ENCODE data around the gene HOXA2.

Gene HOXA2

DNA sequence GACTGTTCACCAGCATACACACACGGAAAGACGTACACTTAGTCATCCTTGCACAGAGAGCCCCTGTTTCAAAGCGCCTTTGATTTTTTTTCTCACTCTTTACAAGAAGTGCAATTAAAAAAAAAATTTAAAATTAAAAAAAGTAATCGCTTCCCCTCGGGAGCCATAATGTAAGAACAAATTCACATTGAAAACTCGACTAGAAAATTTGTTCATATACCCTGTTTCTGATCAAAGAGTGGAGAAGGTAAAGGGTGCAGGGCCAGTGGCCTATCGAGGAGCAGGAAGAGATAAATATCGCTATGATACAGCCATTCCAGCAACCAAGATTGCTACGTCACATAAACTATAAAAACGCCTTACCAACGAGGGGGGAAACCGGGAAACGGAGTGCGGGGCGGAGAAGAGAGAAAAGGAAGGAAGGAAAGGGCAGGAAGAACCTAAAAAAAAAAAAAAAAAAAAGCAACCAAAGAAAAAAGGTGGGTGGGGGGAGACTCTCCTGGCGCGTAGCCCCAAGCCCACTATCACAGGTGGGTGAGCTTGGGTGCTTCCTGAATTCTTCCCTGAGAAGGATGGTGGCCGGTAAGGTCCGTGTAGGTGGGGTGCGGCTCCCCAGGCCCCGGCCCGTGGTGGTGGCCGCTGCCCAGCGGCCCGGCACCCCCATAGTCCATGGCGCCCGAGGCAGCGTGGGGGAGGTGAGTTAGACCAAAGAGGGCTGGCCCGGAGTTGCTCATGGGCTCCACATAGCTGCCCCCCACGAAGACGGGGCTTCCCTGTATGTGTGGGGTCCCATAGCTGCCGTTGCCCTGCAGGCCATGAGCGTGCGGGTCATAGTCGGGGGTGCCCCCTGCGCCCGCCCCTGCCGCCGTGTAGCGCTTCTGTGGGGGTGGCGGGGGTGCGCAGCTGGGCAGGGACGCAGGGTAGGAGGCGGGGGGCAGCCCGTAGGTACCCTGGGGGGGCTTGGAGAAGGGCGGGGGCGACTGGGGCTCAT lies 5.2 kb upstream of the HOXA2 start:
- ATAC-seq (ENCODE audit: low read depth) (no peak), DNase-seq (ENCODE audit: low spot score) (no peak)
- Histone ChIP-seq H3K27ac (ENCODE audit: poor library complexity, severe bottlenecking) (no peak overlapping the region), H3K27me3 (ENCODE audit: insufficient read depth, poor library complexity, severe bottlenecking) (no peaks in the 10 kb centered on the region), H3K36me3 (ENCODE audit: low read depth) (no peaks in the 10 kb centered on the region; the same call in 1 of the 2 replicates), H3K4me1 (ENCODE audit: insufficient read depth, poor library complexity, severe bottlenecking) (peaks cover 21% of the 10 kb centered on the region), H3K9me3 (ENCODE audit: severe bottlenecking) (no peaks in the 10 kb centered on the region), H3K4me3 (ENCODE audit: severe bottlenecking) (no peak overlapping the region)
- no peak for TF ChIP-seq CTCF (IDR thresholded peaks at IDR 0.05; ENCODE audit: poor library complexity, severe bottlenecking)

GRCh38 chr7:27106901-27107240 lies 4.4 kb upstream of the HOXA2 start:
- Histone ChIP-seq H3K4me3 (ENCODE audit: severe bottlenecking) (no peak overlapping the region), H3K27ac (ENCODE audit: poor library complexity, severe bottlenecking) (no peak overlapping the region), H3K4me1 (ENCODE audit: insufficient read depth, poor library complexity, severe bottlenecking) (peaks cover 15% of the 10 kb centered on the region), H3K9me3 (ENCODE audit: severe bottlenecking) (no peaks in the 10 kb centered on the region), H3K27me3 (ENCODE audit: insufficient read depth, poor library complexity, severe bottlenecking) (no peaks in the 10 kb centered on the region), H3K36me3 (ENCODE audit: low read depth) (no peaks in the 10 kb centered on the region; the same call in 1 of the 2 replicates)
- DNase-seq (ENCODE audit: low spot score): no peak
- TF ChIP-seq CTCF (IDR thresholded peaks at IDR 0.05; ENCODE audit: poor library complexity, severe bottlenecking): no peak
- ATAC-seq (ENCODE audit: low read depth): no peak

DNA sequence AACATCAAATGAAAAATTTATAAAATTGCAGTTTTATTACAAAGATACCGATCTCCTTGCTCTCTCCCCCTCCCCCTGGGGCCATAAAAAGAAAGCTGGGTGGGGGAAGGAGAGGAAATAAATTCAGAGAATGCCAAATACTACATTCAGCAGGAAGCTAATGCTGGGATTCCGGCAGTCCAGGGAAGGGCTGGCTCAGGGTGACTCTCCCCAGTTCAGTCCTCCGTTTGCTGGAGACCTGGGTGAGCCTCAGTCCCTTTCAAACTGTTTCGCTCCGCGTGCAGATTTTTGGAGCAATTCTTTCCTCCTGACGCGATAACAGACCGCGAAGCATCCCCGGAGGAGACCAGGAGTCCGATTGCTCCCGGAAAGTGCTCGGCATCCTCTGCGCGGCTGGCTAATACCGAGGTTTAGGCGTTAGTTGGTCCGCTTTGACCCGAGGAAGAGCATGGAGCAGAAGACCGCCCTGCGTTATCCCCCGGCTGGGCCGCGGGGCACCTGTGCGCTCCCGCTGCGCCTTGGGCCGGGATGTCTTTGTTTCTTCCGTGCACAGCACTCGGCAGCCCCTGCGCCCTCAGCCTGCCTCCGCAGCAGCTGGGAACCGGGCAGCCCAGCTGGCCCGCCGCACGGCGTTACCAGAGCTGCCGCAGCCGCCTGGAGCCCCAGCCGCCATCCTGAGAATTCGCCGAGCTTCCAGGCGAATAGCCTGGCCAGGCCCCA lies 3.9 kb upstream of the HOXA2 start:
- no peaks in the 10 kb centered on the region for H3K27me3 ChIP-seq (ENCODE audit: insufficient read depth, poor library complexity, severe bottlenecking)
- no peak overlapping the region for H3K27ac ChIP-seq (ENCODE audit: poor library complexity, severe bottlenecking)
- H3K36me3 ChIP-seq (ENCODE audit: low read depth): no peaks in the 10 kb centered on the region; the same call in 1 of the 2 replicates
- DNase-seq (ENCODE audit: low spot score) (no peak), ATAC-seq (ENCODE audit: low read depth) (no peak)
- H3K4me3 ChIP-seq (ENCODE audit: severe bottlenecking): no peak overlapping the region
- TF ChIP-seq CTCF (IDR thresholded peaks at IDR 0.05; ENCODE audit: poor library complexity, severe bottlenecking): no peak
- H3K9me3 ChIP-seq (ENCODE audit: severe bottlenecking): no peaks in the 10 kb centered on the region
- H3K4me1 ChIP-seq (ENCODE audit: insufficient read depth, poor library complexity, severe bottlenecking): peaks cover 10% of the 10 kb centered on the region

DNA sequence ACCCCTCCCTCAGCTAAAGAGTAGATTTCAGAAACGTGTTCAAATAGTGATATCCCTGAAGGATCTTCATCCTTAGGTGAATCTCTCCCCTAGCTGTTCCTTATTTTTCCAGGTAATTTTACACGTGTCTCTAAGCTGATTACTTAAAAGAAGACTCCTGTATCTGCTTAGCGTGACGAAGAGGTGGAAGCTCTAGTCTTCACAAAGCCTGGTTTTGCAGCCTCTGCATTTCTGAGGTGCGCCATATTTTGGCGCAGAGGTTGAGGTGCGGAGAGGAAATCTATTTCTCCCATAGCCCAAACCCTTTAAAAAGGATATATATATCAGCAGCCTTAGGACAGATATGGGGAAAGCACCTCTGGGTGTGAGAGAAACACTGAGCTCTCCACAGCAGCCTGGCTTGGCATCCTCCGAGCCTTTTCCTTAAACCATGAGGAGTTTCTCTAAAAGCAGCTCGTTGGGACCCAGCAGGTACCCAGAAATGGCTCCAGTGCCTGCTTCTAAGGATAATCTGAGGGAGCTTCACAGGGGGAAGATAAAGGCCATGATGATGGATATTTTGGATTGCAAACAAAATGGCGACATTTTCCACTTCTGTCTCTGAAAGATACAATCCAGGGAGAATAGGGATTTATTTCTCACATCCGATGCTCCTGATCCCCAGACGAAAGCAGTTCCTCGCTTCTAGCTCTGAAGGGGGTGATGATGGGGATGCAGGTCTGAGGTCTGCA lies 3.0 kb upstream of the HOXA2 start:
- peaks cover 1% of the 10 kb centered on the region for H3K4me1 ChIP-seq (ENCODE audit: insufficient read depth, poor library complexity, severe bottlenecking)
- no peak overlapping the region for H3K27ac ChIP-seq (ENCODE audit: poor library complexity, severe bottlenecking)
- H3K4me3 ChIP-seq (ENCODE audit: severe bottlenecking): no peak overlapping the region
- no peak for ATAC-seq (ENCODE audit: low read depth)
- no peaks in the 10 kb centered on the region for H3K9me3 ChIP-seq (ENCODE audit: severe bottlenecking)
- peaks cover under 1% of the 10 kb centered on the region for H3K36me3 ChIP-seq (ENCODE audit: low read depth)
- TF ChIP-seq CTCF (IDR thresholded peaks at IDR 0.05; ENCODE audit: poor library complexity, severe bottlenecking): no peak
- no peak for DNase-seq (ENCODE audit: low spot score)
- H3K27me3 ChIP-seq (ENCODE audit: insufficient read depth, poor library complexity, severe bottlenecking): no peaks in the 10 kb centered on the region

Data from RWPE2 (cell line).